Measurements from ENCODE around the gene LIF. TPM values are rescaled to one million over a fixed set of nuclear protein-coding genes. Genes with fewer than 3 reads are reported as not detected.

Gene LIF
- polyA plus RNA-seq, 1 of the 3 experiments (the other 2 are of a cell fraction): 24.6 TPM

DNA sequence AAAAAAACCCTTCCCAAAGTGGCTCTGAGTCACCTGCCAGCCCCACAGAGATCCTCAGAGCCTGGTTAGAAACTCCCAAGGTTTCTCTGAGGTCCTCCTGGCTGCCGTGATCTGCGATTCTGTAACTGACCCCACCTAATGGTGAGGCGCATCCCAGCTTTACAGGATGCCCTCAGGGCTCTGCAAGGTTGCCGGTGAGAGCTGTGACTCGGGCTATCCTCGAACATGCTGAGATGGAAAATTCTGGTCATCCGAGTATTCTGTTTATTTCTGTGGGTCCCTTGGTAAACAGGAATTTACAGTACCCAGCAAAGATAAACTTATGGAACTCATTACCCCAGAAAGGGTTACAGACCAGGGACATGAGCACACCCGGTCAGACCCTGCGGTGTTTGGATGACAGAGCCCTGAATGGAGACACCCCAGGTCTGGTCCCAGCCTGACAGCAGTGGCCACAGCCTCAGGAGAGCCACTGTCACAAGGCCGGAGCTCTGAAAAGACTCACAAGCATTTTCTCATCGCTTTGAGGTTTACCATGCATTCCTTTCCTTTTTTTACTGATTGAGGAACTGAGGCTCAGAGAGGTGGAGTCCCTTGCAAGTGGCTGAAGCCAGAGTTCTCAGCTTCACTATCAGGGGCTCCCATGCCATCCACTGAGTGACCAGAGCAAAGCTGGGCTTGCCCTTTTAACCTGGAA lies 22.2 kb downstream of the LIF start:
- Histone ChIP-seq H3K9ac (no peak overlapping the region), H3K27ac (ENCODE audit: low read depth in 2 of 2, low read length in 1 of 2) (no peak overlapping the region), H2AFZ (ENCODE audit: low read depth) (no peak overlapping the region), H3K4me2 (no peak overlapping the region), H3K36me3 (replicated peaks in 1 of 2; ENCODE audit: control insufficient read depth in 1 of 2, insufficient read depth in 2 of 2, low read length in 1 of 2) (no peaks in the 10 kb centered on the region), H3K4me3 (ENCODE audit: low read depth in 2 of 2, low read length in 1 of 2) (no peak overlapping the region), H3K4me1 (ENCODE audit: control insufficient read depth in 1 of 2, insufficient read depth in 2 of 2, low read depth in 1 of 2, low read length in 1 of 2) (no peaks in the 10 kb centered on the region; a peak in 1 of 4 replicates), H3K79me2 (ENCODE audit: insufficient read depth) (no peaks in the 10 kb centered on the region), H3K9me3 (no peaks in the 10 kb centered on the region), H3K9me2 (no peaks in the 10 kb centered on the region), H4K20me1 (ENCODE audit: insufficient read depth) (no peaks in the 10 kb centered on the region), H3F3A (replicated peaks; ENCODE audit: insufficient read depth) (no peaks in the 10 kb centered on the region), H3K27me3 (ENCODE audit: insufficient read depth) (no peaks in the 10 kb centered on the region)
- 49% methylated on average over 11 of the region's 11 CpGs for WGBS (ENCODE audit: low lambda C conversion rate)
- CTCF ChIA-PET: interaction anchor here (1.0 to 1.3 kb wide), 3 partner anchors 14 to 163 kb away, joined by 3 to 9 read pairs (median 4); no protein-coding TSS in a partner anchor
- no peak for TF ChIP-seq FOSL2 (IDR thresholded peaks at IDR 0.05; ENCODE audit: borderline replicate concordance, low read depth)
- TF ChIP-seq, protein P1, sequence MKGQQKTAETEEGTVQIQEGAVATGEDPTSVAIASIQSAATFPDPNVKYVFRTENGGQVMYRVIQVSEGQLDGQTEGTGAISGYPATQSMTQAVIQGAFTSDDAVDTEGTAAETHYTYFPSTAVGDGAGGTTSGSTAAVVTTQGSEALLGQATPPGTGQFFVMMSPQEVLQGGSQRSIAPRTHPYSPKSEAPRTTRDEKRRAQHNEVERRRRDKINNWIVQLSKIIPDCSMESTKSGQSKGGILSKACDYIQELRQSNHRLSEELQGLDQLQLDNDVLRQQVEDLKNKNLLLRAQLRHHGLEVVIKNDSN (IDR thresholded peaks at IDR 0.05; ENCODE audit: borderline replicate concordance, low read depth): no peak
- no peak for TF ChIP-seq CHD2 (IDR thresholded peaks at IDR 0.05; ENCODE audit: low read length, partially characterized antibody)
- TF ChIP-seq FOXJ3 (CRISPR knock-in tag; IDR thresholded peaks at IDR 0.05): no peak
- TF ChIP-seq, protein P2, sequence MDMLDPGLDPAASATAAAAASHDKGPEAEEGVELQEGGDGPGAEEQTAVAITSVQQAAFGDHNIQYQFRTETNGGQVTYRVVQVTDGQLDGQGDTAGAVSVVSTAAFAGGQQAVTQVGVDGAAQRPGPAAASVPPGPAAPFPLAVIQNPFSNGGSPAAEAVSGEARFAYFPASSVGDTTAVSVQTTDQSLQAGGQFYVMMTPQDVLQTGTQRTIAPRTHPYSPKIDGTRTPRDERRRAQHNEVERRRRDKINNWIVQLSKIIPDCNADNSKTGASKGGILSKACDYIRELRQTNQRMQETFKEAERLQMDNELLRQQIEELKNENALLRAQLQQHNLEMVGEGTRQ (IDR thresholded peaks at IDR 0.05; ENCODE audit: borderline replicate concordance, low read depth, low read length): no peak
- no peak for DNase-seq
- POLR2A ChIA-PET: no interaction called here

DNA sequence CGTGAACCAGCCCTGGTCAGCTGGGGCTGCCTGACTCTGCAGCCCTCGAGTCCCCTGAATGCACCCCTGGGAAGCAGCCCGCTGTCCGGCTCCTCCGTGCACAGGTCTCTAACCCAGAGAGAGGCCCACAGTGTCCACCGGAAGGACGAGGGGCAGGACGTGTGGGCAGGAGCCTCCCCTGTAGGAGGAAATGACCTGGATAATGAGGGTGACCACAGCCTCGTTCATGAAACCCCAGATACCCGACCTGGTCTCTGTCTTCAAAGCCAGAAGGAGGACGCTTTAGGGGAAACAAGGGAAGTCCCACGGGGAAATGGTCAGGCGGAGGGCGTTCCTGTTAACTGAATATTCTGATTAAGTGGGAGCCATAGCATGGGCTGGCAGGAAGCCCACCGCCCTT lies 23.3 kb downstream of the LIF start:
- H3K4me3 ChIP-seq (ENCODE audit: low read depth in 2 of 2, low read length in 1 of 2): no peak overlapping the region

DNA sequence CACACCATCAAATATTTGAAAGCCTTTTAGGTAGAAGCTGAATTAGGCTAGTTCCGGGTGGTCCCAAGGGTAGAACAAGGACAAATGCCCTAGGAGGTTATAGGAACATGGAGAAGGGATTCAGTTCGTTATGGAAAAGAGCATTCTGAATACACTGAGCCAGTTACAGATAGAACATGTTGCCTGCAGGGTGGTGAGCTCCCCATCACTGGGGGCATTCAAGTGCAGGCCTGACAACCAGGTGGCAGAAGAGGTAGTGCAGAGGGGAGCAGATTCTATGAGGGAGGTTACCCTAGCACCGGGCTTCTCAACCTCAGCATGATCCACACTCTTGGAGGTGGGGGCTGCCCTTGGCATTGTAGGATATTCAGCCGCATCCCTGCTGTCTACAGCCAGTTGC lies 24.2 kb downstream of the LIF start:
- CTCF ChIA-PET: no interaction called here
- Histone ChIP-seq H3K36me3 (replicated peaks in 1 of 2; ENCODE audit: control insufficient read depth in 1 of 2, insufficient read depth in 2 of 2, low read length in 1 of 2) (no peaks in the 10 kb centered on the region), H3K27me3 (ENCODE audit: insufficient read depth) (no peaks in the 10 kb centered on the region), H3K4me3 (ENCODE audit: low read depth in 2 of 2, low read length in 1 of 2) (no peak overlapping the region), H3K27ac (ENCODE audit: low read depth in 2 of 2, low read length in 1 of 2) (no peak overlapping the region), H3K79me2 (ENCODE audit: insufficient read depth) (no peaks in the 10 kb centered on the region), H3K4me2 (no peak overlapping the region), H3K9ac (no peak overlapping the region), H2AFZ (ENCODE audit: low read depth) (no peak overlapping the region), H3K4me1 (ENCODE audit: control insufficient read depth in 1 of 2, insufficient read depth in 2 of 2, low read depth in 1 of 2, low read length in 1 of 2) (peaks cover 0 to 8% of the 10 kb centered on the region in 2 experiments; a peak in 1 of 4 replicates), H3K9me2 (no peaks in the 10 kb centered on the region), H3K9me3 (no peaks in the 10 kb centered on the region), H4K20me1 (ENCODE audit: insufficient read depth) (no peaks in the 10 kb centered on the region), H3F3A (replicated peaks; ENCODE audit: insufficient read depth) (peaks cover 8% of the 10 kb centered on the region)
- TF ChIP-seq MXI1 (IDR thresholded peaks at IDR 0.05; ENCODE audit: low read depth, low read length) (no peak), ELF1 (IDR thresholded peaks at IDR 0.05) (no peak), JUND (IDR thresholded peaks at IDR 0.05) (no peak)
- no peak for DNase-seq
- 77% methylated on average over 3 of the region's 4 CpGs for WGBS (ENCODE audit: low lambda C conversion rate)
- POLR2A ChIA-PET: no interaction called here

More for the DNA sequence above, 23.3 kb downstream of the LIF start:
- Histone ChIP-seq H4K20me1 (ENCODE audit: insufficient read depth) (no peaks in the 10 kb centered on the region), H3K9me3 (no peaks in the 10 kb centered on the region), H3K79me2 (ENCODE audit: insufficient read depth) (no peaks in the 10 kb centered on the region), H2AFZ (ENCODE audit: low read depth) (no peak overlapping the region), H3K27me3 (ENCODE audit: insufficient read depth) (no peaks in the 10 kb centered on the region), H3K4me2 (no peak overlapping the region), H3K36me3 (replicated peaks in 1 of 2; ENCODE audit: control insufficient read depth in 1 of 2, insufficient read depth in 2 of 2, low read length in 1 of 2) (no peaks in the 10 kb centered on the region), H3F3A (replicated peaks; ENCODE audit: insufficient read depth) (peaks cover 4% of the 10 kb centered on the region), H3K27ac (ENCODE audit: low read depth in 2 of 2, low read length in 1 of 2) (no peak overlapping the region), H3K9me2 (no peaks in the 10 kb centered on the region), H3K9ac (no peak overlapping the region), H3K4me1 (ENCODE audit: control insufficient read depth in 1 of 2, insufficient read depth in 2 of 2, low read depth in 1 of 2, low read length in 1 of 2) (peaks cover 0 to 1% of the 10 kb centered on the region in 2 experiments; a peak in 1 of 4 replicates)
- DNase-seq: no peak
- TF ChIP-seq TAF1 (IDR thresholded peaks at IDR 0.05; ENCODE audit: borderline replicate concordance, low read depth, low read length): no peak
- ChIA-PET POLR2A (no interaction called here), CTCF (no interaction called here)
- WGBS (ENCODE audit: low lambda C conversion rate): 92% methylated on average over 15 of the region's 15 CpGs

Measured in SK-N-SH (cell line).